Amniotic stem cell (primary cell): ENCODE results near the gene CDADC1.

ENCODE experiments used
- DNase-seq: peaks from one replicate; lab custom pipeline; 2025; lab: John Stamatoyannopoulos, UW

The CDADC1 gene

GRCh38 chr13:49247643-49248621 is at the start of gene CDADC1:
Gene CDADC1, plus strand, starts transcription at chr13:49247925. Its CDS starts 113 bp downstream, at chr13:49248038.
- peak; percentile 94 for DNase-seq

GRCh38 chr13:49206641-49207040 is 41.1 kb upstream of the CDADC1 start:
- no peak for DNase-seq

GRCh38 chr13:49208619-49209018 is 39.1 kb upstream of the CDADC1 start:
- DNase-seq, result no peak

GRCh38 chr13:49210114-49210513 is 37.6 kb upstream of the CDADC1 start:
- DNase-seq, result no peak

- DNase-seq, result no peak
These were observed 37.1 kb upstream of the CDADC1 start for GRCh38 chr13:49210669-49211068.

GRCh38 chr13:49213539-49213938 is 34.2 kb upstream of the CDADC1 start:
- no peak for DNase-seq

GRCh38 chr13:49213997-49214916 is 33.5 kb upstream of the CDADC1 start:
- no peak for DNase-seq

GRCh38 chr13:49214917-49215376 is 32.8 kb upstream of the CDADC1 start:
- DNase-seq, result no peak

- no peak for DNase-seq
These were observed 31.4 kb upstream of the CDADC1 start for GRCh38 chr13:49216334-49216733.

- no peak for DNase-seq
These were observed 29.7 kb upstream of the CDADC1 start for GRCh38 chr13:49217962-49218492.

GRCh38 chr13:49218493-49219051 is 29.2 kb upstream of the CDADC1 start:
- no peak for DNase-seq

- no peak for DNase-seq
These were observed 28.1 kb upstream of the CDADC1 start for GRCh38 chr13:49219647-49220035.

- no peak for DNase-seq
These were observed 27.5 kb upstream of the CDADC1 start, which contains the start of gene MLNR for GRCh38 chr13:49220036-49220855. Gene MLNR, plus strand, starts transcription at chr13:49220338. Its CDS starts 0 bp downstream, at chr13:49220338.

- no peak for DNase-seq
These were observed 26.7 kb upstream of the CDADC1 start for GRCh38 chr13:49220856-49221589.

GRCh38 chr13:49221590-49221965 is 26.1 kb upstream of the CDADC1 start:
- no peak for DNase-seq

GRCh38 chr13:49225223-49226042 is 22.3 kb upstream of the CDADC1 start:
- no peak for DNase-seq

GRCh38 chr13:49226613-49227012 is 21.1 kb upstream of the CDADC1 start:
- no peak for DNase-seq

GRCh38 chr13:49234741-49235140 is 13.0 kb upstream of the CDADC1 start:
- DNase-seq, result no peak

- no peak for DNase-seq
These were observed 11.8 kb upstream of the CDADC1 start for GRCh38 chr13:49235856-49236431.
